GM12878 (cell line): ENCODE measurements around the gene CASP4. TPM values are rescaled to one million over a fixed set of nuclear protein-coding genes. Genes with fewer than 3 reads are reported as not detected.

ENCODE experiments used
- CEBPZ ChIP-seq: fragments of 150-350 bp; IDR thresholded peaks from 2 replicates; pipeline ENCODE4 v1.6.1; 2016; ENCODE audit warnings: low read depth, low read length
- E4F1 ChIP-seq: fragments of 450-650 bp; IDR thresholded peaks from 2 replicates; pipeline ENCODE4 v1.6.1; 2018; ENCODE audit warnings: borderline replicate concordance, mild to moderate bottlenecking; ENCODE audit not compliant: partially characterized antibody
- HCFC1 ChIP-seq: fragments of 150-350 bp; IDR thresholded peaks from 2 replicates; pipeline ENCODE4 v1.6.1; 2014; ENCODE audit warnings: low read length
- HDGF ChIP-seq: fragments of 450-650 bp; IDR thresholded peaks from 2 replicates; pipeline ENCODE4 v1.6.1; 2016; ENCODE audit warnings: antibody characterized with exemption
- IRF4 ChIP-seq: IDR thresholded peaks from 2 replicates; pipeline ENCODE4 v1.6.1; 2011; ENCODE audit warnings: low read depth, low read length
- JUNB ChIP-seq: IDR thresholded peaks from 2 replicates; pipeline ENCODE4 v1.6.1; 2016; ENCODE audit warnings: antibody characterized with exemption, mild to moderate bottlenecking
- NR2C2 ChIP-seq: IDR thresholded peaks from 2 replicates; pipeline ENCODE4 v1.6.1; 2011; ENCODE audit warnings: borderline replicate concordance, low read depth; ENCODE audit not compliant: control insufficient read depth, insufficient read length
- PKNOX1 ChIP-seq: fragments of 450-650 bp; IDR thresholded peaks from 2 replicates; pipeline ENCODE4 v1.6.1; 2016; ENCODE audit warnings: mild to moderate bottlenecking
- PML ChIP-seq: IDR thresholded peaks from 2 replicates; pipeline ENCODE4 v1.6.1; 2012; ENCODE audit warnings: low read length, inconsistent platforms
- RAD21 ChIP-seq: IDR thresholded peaks from 2 replicates; pipeline ENCODE4 v1.6.1; 2011; ENCODE audit warnings: mild to moderate bottlenecking, low read depth, low read length, moderate library complexity; ENCODE audit not compliant: insufficient read depth
- RFX5 ChIP-seq: IDR thresholded peaks from 2 replicates; pipeline ENCODE4 v1.6.1; 2011; ENCODE audit warnings: low read depth, low read length, improper control_type of control experiment
- SMAD5 ChIP-seq: IDR thresholded peaks from 2 replicates; pipeline ENCODE4 v1.6.1; 2016; ENCODE audit warnings: antibody characterized with exemption, low read depth
- TAF1 ChIP-seq: IDR thresholded peaks from 2 replicates; pipeline ENCODE4 v1.6.1; 2011; ENCODE audit warnings: mild to moderate bottlenecking, low read depth, low read length, borderline replicate concordance
- polyA plus RNA-seq, 11 experiments: library from polyadenylated mRNA; depleted of rRNA in 4 of 11; unstranded in 6 of 11; stranded (reverse) in 5 of 11; fragments of >200 nt; fragmentation: Nextera tagmentation in 4 of 11; fragmentation: Illumina TruSeq in 1 of 11; extraction: Ambion mirVana in 4 of 11; extraction: Trizol in 1 of 11; gene quantifications; 1 replicate in 1 of 11; 2 replicates in 10 of 11; pipeline versions ENCODE4 v1.2.1 to v1.2.3, GENCODE V29; 2011 to 2016; ENCODE audit warnings: inconsistent platforms in 2 of 11, missing spikeins in 2 of 11, low read depth in 1 of 11
- total RNA-seq, 4 experiments: library from RNA; depleted of rRNA in 3 of 4; stranded (reverse); fragments of >200 nt in 3 of 4; fragmentation: Illumina TruSeq in 1 of 4; extraction: Trizol in 1 of 4; gene quantifications; 2 replicates each; pipeline versions ENCODE4 v1.2.1 to v1.2.3, GENCODE V29; 2013 to 2021
- TF ChIP-seq, protein P1 (sequence below): IDR thresholded peaks from 2 replicates; pipeline ENCODE4 v1.6.1; 2012; ENCODE audit warnings: low read length, inconsistent platforms

Gene CASP4
- total and polyA plus RNA-seq, 10 of the 15 experiments (the other 5 are each of a cell fraction or from before 2014, with no cell fraction given): 25.3 to 113 (median 50.0) TPM

- TF ChIP-seq E4F1 (no peak), CEBPZ (no peak), RAD21 (no peak), NR2C2 (no peak), IRF4 (no peak), PKNOX1 (no peak), PML (no peak), TAF1 (no peak), HDGF (no peak), SMAD5 (no peak), HCFC1 (no peak), RFX5 (no peak), JUNB (no peak)
- TF ChIP-seq, protein P1, sequence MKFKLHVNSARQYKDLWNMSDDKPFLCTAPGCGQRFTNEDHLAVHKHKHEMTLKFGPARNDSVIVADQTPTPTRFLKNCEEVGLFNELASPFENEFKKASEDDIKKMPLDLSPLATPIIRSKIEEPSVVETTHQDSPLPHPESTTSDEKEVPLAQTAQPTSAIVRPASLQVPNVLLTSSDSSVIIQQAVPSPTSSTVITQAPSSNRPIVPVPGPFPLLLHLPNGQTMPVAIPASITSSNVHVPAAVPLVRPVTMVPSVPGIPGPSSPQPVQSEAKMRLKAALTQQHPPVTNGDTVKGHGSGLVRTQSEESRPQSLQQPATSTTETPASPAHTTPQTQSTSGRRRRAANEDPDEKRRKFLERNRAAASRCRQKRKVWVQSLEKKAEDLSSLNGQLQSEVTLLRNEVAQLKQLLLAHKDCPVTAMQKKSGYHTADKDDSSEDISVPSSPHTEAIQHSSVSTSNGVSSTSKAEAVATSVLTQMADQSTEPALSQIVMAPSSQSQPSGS: no peak
Measured at GRCh38 chr11:104943561-104943960, 24.8 kb downstream of the CASP4 start (continued).
